Left renal cortex interstitium (tissue), 4 donors: ENCODE measurements around the gene COL26A1. TPM values are rescaled to one million over a fixed set of nuclear protein-coding genes. Genes with fewer than 3 reads are reported as not detected.

Experiments
- DNase-seq, 4 donors: peaks; one replicate each; pipeline ENCODE4 v3.0.0-alpha.2; 2013; ENCODE audit warnings: low read depth in 4 of 4, low spot score in 2 of 4, missing footprints in 1 of 4
- polyA plus RNA-seq, 4 donors: library from polyadenylated mRNA; unstranded; fragments of 120-200 nt; gene quantifications; one replicate each; pipeline ENCODE4 v1.2.1, GENCODE V29; 2013; ENCODE audit not compliant: insufficient read length in 4 of 4

COL26A1 gene
- polyA plus RNA-seq, 4 donors, result 23.1 to 36.3 (median 29.9) TPM

DNA sequence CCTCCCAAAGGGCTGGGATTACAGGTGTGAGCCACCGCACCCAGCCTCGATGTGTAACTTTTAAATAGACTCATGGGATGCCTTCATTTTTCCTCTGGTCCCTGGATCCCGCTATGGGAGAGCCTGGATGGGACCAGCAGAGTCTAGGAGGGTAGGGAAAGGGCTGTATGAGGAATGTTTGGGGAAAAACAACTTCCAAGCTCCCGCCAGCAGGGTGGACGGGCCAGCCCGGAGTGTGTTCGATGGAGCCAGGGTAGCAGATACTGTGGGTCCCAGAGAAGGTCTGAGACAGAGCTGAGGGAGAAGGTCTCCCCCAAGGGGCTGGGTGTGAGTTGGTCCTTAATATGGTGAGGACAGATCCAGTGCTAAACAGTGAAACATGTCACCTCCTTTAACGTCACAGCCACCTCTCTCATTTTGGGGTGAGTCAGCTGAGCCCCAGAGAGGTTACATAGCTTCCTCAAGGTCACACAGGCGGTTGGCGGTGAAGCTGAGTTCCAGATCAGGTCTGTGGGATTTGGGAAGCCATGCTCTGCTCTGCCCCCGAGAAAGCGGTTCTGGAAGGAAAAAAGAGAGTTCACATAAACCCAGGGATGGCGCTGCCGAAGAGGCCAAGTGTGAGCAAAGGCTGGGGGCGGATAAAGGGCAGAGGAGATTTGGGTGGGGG is 200.0 kb downstream of the COL26A1 start:
- no peak for DNase-seq

DNA sequence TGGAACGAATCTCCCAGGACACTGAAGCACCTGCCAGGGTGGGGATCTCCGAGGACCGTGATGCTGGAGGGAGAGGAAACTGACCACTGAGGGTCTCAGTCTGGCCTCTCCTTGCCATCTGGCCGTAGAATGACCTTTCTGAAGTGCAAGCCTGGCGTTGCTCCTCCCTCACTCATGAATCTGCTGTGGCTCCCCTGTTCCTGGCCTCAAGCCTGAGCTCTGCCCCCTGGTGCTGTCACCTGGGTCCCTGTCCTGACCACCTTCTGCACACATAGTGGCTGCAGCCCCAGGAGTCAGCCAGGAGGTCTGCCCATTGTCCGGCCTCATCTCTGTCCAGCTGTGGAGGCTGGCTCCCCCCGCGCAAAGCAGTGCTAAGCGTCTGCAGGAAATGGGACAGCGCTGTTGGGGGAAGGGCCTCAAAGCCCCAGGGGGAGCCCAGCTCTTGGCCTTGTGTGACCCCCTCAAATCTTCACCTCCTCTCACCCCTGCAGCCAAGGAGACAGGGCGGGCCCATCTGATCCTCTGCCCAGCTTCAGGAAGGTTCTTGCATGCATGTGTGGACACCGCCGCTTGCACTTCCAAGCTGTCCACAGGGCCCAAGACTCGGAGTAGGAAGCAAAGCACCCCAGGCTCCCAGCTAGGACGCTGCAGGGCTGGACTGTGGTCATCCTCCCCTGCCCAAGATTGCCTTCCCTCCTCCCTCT is 200.7 kb downstream of the COL26A1 start:
- DNase-seq, result no peak

DNA sequence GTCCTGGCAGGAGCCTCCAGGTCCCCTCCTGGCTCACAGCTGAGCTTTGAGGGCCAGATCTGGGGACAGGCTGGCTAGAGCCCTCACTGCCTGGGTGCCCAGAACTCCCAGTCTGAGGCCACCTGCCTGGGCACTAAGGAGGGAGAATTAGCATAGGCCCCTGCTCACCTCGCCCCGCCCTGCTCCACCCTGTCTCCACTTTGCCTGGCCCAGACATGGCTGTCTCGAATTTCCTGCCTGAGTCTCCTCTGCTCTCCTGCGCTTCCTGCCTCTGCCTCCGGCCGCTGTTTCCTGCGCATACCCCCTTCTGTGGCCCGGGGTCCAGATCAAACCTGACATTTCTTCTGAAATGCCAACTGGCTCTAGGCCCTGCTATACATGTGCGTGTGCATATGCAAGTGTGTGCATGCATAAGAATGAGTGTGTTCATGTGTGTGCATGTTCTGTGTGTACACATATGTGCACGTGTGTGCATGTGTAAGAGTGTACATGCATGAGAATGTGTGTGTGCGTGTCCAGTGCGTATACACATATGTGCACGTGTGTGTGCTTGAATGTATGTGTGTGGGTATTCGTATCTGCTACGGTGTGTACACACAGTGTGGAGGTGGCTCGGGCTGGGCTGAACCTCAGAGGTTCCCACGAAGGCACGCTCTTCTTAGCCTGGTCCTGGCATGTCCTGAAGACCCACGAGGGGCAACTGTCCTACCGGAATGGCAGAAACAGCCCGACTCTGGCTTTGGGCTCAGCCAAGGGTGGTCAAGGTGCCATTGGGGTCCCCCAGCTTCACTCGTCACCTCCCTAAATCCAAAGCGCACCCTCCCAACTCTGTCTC is 201.5 kb downstream of the COL26A1 start:
- DNase-seq, result no peak

DNA sequence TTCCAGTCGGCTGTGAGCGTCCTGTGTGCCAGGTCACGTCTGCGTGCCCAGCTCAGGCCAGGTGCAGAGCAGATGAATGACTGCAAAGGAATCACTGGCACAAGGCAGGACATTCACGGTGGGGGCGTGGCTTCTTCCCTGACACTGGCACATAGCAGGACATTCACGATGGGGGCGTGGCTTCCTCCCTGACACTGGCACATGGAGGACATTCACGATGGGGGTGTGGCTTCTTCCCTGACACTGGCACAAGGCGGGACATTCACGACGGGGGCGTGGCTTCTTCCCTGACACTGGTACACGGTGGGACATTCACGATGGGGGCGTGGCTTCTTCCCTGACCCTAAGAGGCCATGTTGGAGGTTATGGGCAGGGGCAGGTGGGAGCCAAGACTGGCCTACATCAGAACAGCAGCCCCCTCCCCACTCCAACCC is 202.1 kb downstream of the COL26A1 start:
- no peak for DNase-seq

DNA sequence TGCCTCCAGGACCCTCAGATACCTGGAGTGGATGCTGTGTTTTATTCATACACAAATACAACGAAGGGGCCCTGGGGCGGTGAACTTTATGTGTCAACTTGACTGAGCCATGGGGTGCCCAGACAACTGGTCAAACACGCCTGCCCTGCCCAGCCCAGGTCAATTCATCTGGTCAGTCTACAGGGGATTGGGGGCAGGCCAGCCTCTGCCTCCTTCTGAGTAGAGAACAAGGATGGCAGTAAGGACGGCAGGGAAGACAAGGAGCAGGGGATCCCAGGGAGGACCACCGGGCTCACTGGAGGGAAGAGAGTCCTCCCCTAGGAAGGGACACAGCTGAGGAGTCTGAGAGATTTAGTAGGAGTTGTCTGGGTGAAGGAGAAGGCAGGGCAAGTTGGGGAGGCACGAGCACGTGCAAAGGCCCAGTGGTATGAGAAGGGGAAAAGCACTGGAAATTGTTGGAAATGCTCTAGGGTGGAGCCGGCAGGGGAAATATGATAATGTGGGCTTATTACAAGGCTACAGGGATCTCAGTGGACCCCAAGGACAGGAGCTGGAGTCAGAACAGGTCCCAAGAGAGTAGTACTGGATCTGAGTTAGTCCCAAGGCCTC is 203.0 kb downstream of the COL26A1 start:
- no peak for DNase-seq

DNA sequence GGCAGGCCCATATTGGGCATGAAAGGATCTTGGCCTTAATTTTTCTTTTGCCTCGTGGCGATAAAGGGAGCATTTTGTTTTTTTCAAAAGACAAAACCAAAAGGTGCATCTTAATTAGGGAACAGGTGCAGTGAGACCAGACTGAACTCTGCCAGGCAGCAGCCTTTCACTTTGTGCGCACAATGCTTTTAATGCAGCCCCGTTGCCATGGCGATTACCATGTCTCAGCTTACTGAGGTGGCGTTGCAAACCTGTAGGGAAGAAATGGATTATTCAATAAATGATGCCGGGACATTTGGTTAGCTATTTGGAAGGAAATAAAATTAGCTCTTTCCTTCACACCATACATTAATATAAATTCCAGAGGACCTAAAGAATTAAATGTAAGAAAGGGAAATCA is 204.6 kb downstream of the COL26A1 start:
- DNase-seq, result no peak

DNA sequence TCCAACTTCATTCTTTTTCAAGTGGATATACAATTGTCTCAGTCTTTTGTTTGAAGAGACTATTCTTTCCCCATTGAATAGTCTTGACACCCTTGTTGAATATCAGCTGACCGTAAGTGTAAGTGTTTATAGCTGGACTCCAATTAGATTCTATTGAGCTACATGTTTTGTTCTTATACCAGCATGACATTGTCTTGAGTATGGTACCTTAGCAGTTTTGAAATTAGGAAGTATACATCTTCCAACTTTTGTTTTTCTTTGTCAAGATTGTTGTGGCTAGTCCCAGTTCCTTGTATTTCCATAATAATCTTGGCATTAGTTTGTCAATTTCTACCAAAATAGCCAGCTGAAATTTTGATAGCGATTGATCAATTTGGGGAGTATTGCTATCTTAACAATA is 209.5 kb downstream of the COL26A1 start:
- no peak for DNase-seq

DNA sequence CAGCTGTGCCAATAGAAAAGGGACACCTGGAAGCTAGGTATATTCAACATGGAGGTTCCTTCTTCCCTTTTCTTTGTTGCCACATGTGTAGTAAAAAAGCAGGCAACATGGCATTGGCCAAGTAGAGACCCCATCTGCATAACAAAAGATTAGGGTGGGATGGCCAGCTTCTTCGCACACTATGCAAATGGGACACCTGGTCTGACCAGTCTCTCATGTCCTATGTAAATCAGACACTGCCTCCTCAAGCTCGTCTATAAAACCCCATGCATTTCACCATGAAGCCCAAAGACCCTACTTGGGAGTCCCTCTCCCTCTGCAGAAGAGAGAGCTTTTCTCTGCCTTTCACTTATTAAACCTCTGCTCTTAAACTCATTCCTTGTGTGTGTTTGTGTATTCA is 212.5 kb downstream of the COL26A1 start:
- no peak for DNase-seq

DNA sequence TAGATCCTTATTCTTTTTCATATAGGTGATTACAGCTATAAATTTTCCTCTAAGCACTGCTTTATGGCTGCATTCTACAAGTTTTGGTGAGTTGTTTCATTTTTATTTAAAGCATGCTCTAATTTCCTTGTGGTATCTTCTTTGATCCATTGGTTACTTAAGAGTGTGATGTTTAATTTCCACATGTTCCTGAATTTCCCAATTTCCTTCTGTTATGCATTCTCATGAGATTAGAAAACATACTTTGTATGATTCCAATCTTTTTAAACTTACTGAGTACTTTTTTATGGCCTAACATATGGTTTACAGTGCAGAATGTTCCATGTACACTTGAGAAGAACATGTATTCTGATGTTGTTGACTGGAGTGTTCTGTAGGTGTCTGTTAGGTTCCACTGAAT is 213.0 kb downstream of the COL26A1 start:
- DNase-seq, result no peak

DNA sequence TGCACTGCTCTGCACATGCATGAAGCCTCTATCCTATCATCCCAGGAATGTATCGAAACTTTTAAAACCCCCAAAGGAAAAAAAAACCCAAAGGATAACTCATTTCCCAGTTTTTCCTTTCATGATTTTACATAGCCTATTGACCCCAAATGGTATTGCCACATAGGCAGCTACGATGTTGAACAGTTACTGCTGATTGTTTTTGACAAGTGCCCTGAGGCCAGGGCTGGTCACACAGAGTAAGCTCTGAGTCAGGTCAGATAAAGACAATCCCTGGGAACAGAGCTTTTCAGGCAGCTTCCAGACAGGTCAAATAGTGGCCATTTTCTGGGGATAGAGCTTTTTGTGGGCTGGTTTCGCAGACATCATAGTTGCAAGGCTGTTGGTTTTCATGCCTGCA is 214.3 kb downstream of the COL26A1 start:
- no peak for DNase-seq

DNA sequence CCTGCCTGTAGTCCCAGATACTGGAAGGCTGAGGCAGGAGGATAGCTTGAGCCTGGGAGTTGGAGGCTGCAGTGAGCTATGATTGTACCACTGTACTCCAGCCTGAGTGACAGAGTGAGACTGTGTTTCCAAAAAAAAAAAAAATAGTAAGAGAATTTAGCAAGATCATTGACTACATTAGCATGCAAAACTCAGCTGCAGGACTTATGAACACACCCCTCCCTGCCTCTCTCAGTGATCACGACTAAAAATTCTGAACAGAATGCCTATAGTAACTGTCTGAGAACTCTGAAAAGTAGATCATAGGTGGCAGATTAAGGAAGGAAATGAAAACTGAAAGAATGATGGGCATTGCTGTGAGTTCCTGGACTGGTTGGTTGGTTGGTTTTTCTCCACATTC is 215.9 kb downstream of the COL26A1 start:
- no peak for DNase-seq

DNA sequence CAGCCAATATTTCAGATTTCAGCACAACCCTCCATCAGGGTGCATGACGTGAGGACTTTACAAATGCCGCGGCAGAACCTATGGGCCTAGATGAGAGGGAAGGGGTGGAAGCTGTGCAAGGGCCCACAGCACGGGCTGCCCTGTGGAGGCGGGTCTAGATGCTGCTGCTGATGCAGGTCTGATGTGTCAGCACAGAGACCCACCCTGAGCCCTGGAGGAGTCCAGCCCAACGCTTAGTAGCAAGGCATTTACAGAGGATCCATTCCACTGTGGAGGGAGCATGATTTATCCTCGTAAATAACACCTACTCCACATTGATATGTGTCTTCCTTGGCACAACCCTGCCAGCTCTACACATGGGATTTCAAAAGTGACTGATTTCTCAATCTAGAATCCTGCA is 217.9 kb downstream of the COL26A1 start:
- DNase-seq, result no peak

DNA sequence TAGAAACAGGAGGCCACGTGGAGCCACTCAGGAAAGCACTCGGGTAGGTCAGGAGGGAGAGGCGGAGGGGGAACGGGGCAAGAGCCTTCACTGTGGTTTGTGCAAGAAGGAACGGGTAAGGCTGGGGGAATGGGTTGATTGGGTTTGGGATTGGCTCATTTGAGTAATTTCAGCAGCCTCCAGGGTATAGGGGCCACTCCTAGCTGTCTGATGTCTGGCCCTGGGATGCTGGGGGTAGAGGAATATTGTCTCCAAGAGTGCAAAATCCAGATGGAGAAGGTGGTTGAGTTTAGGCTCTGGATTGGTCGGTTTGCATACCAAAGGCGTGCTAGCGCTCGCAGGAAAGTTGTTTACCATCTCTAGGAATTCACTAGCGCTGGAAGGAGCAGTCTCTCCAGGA is 219.2 kb downstream of the COL26A1 start:
- no peak for DNase-seq

DNA sequence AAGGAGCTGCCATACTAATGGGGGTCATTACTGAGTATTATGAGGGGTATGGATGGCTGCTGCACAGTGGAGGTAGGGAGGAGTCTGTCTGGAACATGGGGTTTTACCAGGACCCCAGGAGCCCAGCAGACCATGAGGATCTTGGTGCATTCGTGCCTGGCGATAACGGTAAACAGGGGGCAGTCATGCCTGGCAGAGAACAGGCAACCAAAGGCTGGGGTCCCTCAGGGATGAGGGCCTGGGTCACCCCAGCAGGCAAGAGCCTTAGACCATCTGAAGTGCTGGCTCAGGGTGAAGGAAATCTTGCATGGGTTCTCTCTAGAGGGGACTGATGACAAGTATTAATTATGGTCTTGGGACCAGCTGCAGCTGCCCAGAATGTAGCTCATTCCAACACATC is 220.3 kb downstream of the COL26A1 start:
- no peak for DNase-seq

DNA sequence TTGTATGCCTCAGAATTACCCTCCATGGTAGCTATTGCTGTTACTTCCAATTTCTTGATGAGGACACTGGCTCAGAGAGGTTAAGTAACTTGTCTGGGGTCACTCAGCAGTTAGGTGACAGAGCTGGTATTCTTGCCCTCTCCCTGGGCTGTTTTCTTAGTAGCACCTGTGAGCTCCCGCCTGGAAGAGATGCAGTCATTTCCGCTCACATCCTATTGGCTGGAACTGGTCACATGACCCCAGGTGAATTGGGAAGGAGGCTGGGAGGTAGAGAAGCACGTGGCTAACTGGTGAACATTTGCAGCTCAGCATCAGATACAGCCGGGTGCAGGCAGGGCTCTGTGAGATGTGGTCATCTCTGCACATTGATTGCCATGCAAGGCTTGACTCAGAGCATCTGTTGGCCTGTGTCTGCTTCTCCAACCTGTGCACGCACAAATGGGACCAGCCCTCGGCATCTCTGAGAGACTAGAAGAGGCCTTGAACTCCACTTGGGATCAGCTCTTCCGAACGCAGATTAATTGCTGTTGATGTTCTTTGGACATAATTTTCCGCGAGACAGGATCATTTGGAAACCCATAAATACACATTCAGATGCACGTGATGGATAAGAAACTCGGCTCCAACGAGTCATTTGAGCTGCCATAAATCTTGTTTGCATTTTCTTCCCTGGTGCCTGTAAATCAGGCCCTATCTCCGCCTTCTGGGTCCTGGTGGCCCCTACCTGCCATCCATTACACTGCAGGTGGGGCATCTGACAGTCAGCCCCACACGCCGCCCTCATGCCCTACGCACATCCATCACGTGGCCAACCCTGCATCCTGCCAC is 223.6 kb downstream of the COL26A1 start:
- DNase-seq, result peak in 2 of 4 donors; percentile 52 to 59

DNA sequence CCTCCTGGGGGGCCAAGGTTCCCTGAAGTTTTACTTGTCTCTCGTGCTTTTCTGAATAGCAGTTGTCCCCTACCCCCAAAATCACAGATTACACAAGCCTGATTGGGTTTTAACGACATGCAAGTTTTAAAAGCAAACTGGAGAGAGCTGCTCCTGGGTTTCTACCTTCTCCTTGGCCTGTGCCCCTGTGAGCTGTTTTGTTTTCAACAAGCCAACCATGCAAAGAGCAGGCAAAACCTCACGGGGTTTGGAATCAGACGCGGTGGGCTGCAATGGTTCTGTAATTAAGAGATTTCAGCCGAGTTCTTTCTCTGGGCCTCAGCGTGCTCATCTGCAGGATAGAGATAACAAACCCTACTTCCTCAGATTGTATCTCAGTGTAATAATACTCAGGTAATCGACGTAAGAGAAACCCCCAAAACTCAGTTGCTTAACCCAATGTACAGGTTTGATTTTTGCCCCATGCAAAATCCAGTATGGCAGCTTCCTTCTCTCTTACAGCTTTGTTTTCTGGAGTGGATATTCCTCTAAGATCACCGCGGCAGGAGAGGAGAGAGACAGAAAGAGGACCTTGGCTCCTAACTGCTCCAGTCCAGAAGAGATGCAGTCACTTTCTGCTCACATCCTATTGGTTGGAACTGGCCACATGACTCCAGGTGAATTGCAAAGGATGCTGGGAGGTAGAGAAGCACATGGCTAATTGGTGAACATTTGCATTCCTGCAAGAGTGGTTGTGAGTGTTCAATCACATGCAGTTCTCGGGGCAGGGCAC is 224.4 kb downstream of the COL26A1 start:
- no peak for DNase-seq

DNA sequence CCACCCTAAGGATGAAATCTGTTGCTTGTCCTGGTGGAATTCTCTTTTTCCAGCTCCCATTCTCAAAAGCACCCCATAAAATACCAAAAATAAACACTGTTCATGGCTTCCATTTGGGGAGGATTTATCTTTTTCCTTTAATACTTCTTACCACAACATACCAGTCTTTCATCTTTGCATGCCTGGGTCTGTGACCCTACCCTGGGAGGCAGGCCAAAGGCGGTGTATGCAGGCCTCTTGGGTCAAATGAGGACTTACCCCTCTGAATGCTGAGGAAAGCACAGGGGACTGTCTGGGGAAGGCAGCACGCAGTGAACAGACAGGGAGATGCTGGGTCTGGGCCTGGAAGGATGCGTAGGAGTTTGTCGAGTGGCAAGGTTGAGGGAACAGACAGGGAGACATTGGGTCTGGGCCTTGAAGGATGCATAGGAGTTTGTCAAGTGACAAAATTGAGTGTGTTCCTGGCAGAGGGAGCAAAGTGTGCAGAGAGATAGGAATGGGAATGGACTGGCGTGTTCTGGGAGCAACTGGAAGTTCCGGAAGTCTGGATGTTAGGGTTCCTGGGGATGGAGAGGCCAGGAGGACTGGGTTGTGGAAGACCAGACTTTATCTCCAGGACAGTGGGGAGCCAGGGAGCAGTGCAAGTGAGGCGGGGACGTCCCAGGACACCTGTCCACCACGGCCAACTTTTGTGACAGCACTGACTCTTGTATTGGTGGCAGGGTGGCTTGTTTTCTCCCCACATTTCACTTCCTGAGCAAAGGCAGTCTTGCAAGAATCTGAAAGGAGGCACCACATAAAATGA is 225.7 kb downstream of the COL26A1 start:
- DNase-seq, result no peak

DNA sequence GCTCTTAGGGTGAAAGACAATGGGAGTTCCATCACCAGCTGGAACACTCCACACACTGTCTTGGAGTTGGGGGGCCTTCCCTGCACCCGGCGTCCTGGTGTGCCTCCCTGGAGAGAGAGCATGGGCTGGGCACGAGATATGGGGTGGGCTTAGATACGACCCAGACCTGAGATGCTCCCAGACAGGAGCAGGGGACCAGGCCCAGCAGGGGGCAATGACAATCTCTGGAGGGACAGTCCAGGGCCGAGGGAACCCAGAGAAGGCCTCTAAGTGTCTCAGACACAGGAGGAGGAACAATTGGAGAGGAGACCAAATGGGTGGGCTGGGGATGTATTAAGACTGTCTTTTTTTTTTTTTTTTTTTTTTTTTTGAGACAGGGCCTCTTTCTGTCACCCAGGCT is 226.4 kb downstream of the COL26A1 start:
- no peak for DNase-seq
